Activated naive CD8-positive, alpha-beta T cell treated with anti-CD3 and anti-CD28 coated beads, Interleukin-2, amount 50 U/mL, for 24 hours (primary cell): ENCODE data around the gene PTPRN2.

Experiments
- ATAC-seq: fragments of 150-1000 bp; cut with Tn5 transposase; one replicate; pipeline ENCODE4 v1.10.0; 2021
- DNase-seq: peaks from one replicate; pipeline ENCODE4 v3.0.0; 2021
- H3K27ac Mint-ChIP-seq: one replicate; pipeline ENCODE4 v1.8.0; 2021; ENCODE audit warnings: mild to moderate bottlenecking, mixed read lengths
- H3K27me3 Mint-ChIP-seq: one replicate; pipeline ENCODE4 v1.8.0; 2021; ENCODE audit warnings: mixed read lengths
- H3K36me3 Mint-ChIP-seq: one replicate; pipeline ENCODE4 v1.8.0; 2021; ENCODE audit warnings: low read depth, mixed read lengths
- H3K4me1 Mint-ChIP-seq: one replicate; pipeline ENCODE4 v1.8.0; 2021; ENCODE audit warnings: mixed read lengths
- H3K4me3 Mint-ChIP-seq: one replicate; pipeline ENCODE4 v1.8.0; 2021; ENCODE audit warnings: mild to moderate bottlenecking, moderate library complexity, mixed read lengths
- H3K9me3 Mint-ChIP-seq: one replicate; pipeline ENCODE4 v1.8.0; 2021; ENCODE audit warnings: mixed read lengths

PTPRN2 gene

GRCh38 chr7:157721468-157722136 is 866.0 kb downstream of the PTPRN2 start:
- no peaks in the 10 kb centered on the region for H3K9me3 Mint-ChIP-seq
- DNase-seq (no peak), ATAC-seq (no peak)
- no peaks in the 10 kb centered on the region for H3K4me1 Mint-ChIP-seq
- H3K36me3 Mint-ChIP-seq, result no peaks in the 10 kb centered on the region
- H3K27me3 Mint-ChIP-seq, result peaks cover 2% of the 10 kb centered on the region
- H3K4me3 Mint-ChIP-seq, result no peak overlapping the region
- no peak overlapping the region for H3K27ac Mint-ChIP-seq

GRCh38 chr7:157719705-157720655 is 867.6 kb downstream of the PTPRN2 start:
- no peak for ATAC-seq
- Mint-ChIP-seq H3K9me3 (no peaks in the 10 kb centered on the region), H3K36me3 (no peaks in the 10 kb centered on the region), H3K27ac (no peak overlapping the region), H3K4me3 (no peak overlapping the region), H3K27me3 (peaks cover 2% of the 10 kb centered on the region), H3K4me1 (no peaks in the 10 kb centered on the region)
- DNase-seq, result no peak

GRCh38 chr7:157719008-157719682 is 868.5 kb downstream of the PTPRN2 start:
- no peak for ATAC-seq
- no peaks in the 10 kb centered on the region for H3K4me1 Mint-ChIP-seq
- DNase-seq, result no peak
- H3K4me3 Mint-ChIP-seq, result no peak overlapping the region
- H3K27ac Mint-ChIP-seq, result no peak overlapping the region
- peaks cover 2% of the 10 kb centered on the region for H3K27me3 Mint-ChIP-seq
- H3K9me3 Mint-ChIP-seq, result no peaks in the 10 kb centered on the region
- no peaks in the 10 kb centered on the region for H3K36me3 Mint-ChIP-seq

GRCh38 chr7:157718303-157719007 is 869.2 kb downstream of the PTPRN2 start:
- no peaks in the 10 kb centered on the region for H3K9me3 Mint-ChIP-seq
- H3K27me3 Mint-ChIP-seq, result no peaks in the 10 kb centered on the region
- no peaks in the 10 kb centered on the region for H3K4me1 Mint-ChIP-seq
- no peak for DNase-seq
- H3K4me3 Mint-ChIP-seq, result no peak overlapping the region
- no peaks in the 10 kb centered on the region for H3K36me3 Mint-ChIP-seq
- ATAC-seq, result no peak
- H3K27ac Mint-ChIP-seq, result no peak overlapping the region

GRCh38 chr7:157717211-157718174 is 870.1 kb downstream of the PTPRN2 start:
- Mint-ChIP-seq H3K27ac (no peak overlapping the region), H3K4me1 (no peaks in the 10 kb centered on the region), H3K36me3 (no peaks in the 10 kb centered on the region), H3K4me3 (no peak overlapping the region), H3K27me3 (no peaks in the 10 kb centered on the region), H3K9me3 (no peaks in the 10 kb centered on the region)
- DNase-seq (no peak), ATAC-seq (no peak)

- Mint-ChIP-seq H3K27me3 (no peaks in the 10 kb centered on the region), H3K4me1 (no peaks in the 10 kb centered on the region), H3K9me3 (no peaks in the 10 kb centered on the region), H3K27ac (no peak overlapping the region), H3K4me3 (no peak overlapping the region), H3K36me3 (no peaks in the 10 kb centered on the region)
- DNase-seq (no peak), ATAC-seq (no peak)
These were observed 871.7 kb downstream of the PTPRN2 start for GRCh38 chr7:157715938-157716280.

GRCh38 chr7:157715071-157715937 is 872.3 kb downstream of the PTPRN2 start:
- no peak for DNase-seq
- ATAC-seq, result no peak
- no peaks in the 10 kb centered on the region for H3K4me1 Mint-ChIP-seq
- no peak overlapping the region for H3K4me3 Mint-ChIP-seq
- H3K36me3 Mint-ChIP-seq, result no peaks in the 10 kb centered on the region
- H3K9me3 Mint-ChIP-seq, result no peaks in the 10 kb centered on the region
- H3K27ac Mint-ChIP-seq, result no peak overlapping the region
- H3K27me3 Mint-ChIP-seq, result no peaks in the 10 kb centered on the region

GRCh38 chr7:157714166-157715070 is 873.2 kb downstream of the PTPRN2 start:
- ATAC-seq, result no peak
- H3K27me3 Mint-ChIP-seq, result no peaks in the 10 kb centered on the region

GRCh38 chr7:157713591-157713990 is 874.0 kb downstream of the PTPRN2 start:
- DNase-seq, result no peak
- Mint-ChIP-seq H3K27me3 (peaks cover 1% of the 10 kb centered on the region), H3K9me3 (no peaks in the 10 kb centered on the region), H3K27ac (no peak overlapping the region), H3K4me1 (no peaks in the 10 kb centered on the region), H3K36me3 (no peaks in the 10 kb centered on the region), H3K4me3 (no peak overlapping the region)
- no peak for ATAC-seq

More at GRCh38 chr7:157714166-157715070, 873.2 kb downstream of the PTPRN2 start:
- Mint-ChIP-seq H3K27ac (no peak overlapping the region), H3K4me1 (no peaks in the 10 kb centered on the region), H3K36me3 (no peaks in the 10 kb centered on the region), H3K4me3 (no peak overlapping the region), H3K9me3 (no peaks in the 10 kb centered on the region)
- DNase-seq, result no peak

GRCh38 chr7:157712666-157713235 is 874.9 kb downstream of the PTPRN2 start:
- peaks cover 4% of the 10 kb centered on the region for H3K27me3 Mint-ChIP-seq
- H3K27ac Mint-ChIP-seq, result no peak overlapping the region
- no peaks in the 10 kb centered on the region for H3K36me3 Mint-ChIP-seq
- H3K4me3 Mint-ChIP-seq, result no peak overlapping the region
- H3K4me1 Mint-ChIP-seq, result no peaks in the 10 kb centered on the region
- H3K9me3 Mint-ChIP-seq, result no peaks in the 10 kb centered on the region
- DNase-seq (no peak), ATAC-seq (no peak)

GRCh38 chr7:157711353-157711888 is 876.2 kb downstream of the PTPRN2 start:
- Mint-ChIP-seq H3K4me1 (no peaks in the 10 kb centered on the region), H3K36me3 (no peaks in the 10 kb centered on the region), H3K27me3 (peaks cover 7% of the 10 kb centered on the region), H3K27ac (no peak overlapping the region), H3K9me3 (no peaks in the 10 kb centered on the region), H3K4me3 (no peak overlapping the region)
- no peak for DNase-seq
- ATAC-seq, result no peak

GRCh38 chr7:157710396-157710795 is 877.2 kb downstream of the PTPRN2 start:
- H3K9me3 Mint-ChIP-seq, result no peaks in the 10 kb centered on the region
- DNase-seq, result no peak
- no peak overlapping the region for H3K27ac Mint-ChIP-seq
- H3K4me1 Mint-ChIP-seq, result no peaks in the 10 kb centered on the region
- peaks cover 9% of the 10 kb centered on the region for H3K27me3 Mint-ChIP-seq
- H3K4me3 Mint-ChIP-seq, result no peak overlapping the region
- no peak for ATAC-seq
- no peaks in the 10 kb centered on the region for H3K36me3 Mint-ChIP-seq
